Ovary (tissue), 3 donors: Measurements from ENCODE around the gene MINDY3.
"Not testable (repeated sequence)": the region's sequence is repeated elsewhere in the genome, so short reads cannot be mapped to it uniquely, and the experiment has no call there.

Source experiments
- CTCF ChIP-seq, 3 donors: fragments of 450-650 bp in 2 of 3; fragments of 200-600 bp in 1 of 3; IDR thresholded peaks; one replicate each; pipeline versions ENCODE4 v1.5.1 to v1.8.0; 2016 to 2022; ENCODE audit warnings: antibody characterized with exemption in 3 of 3, mild to moderate bottlenecking in 1 of 3
- EP300 ChIP-seq: sonication (generic); formaldehyde crosslinking; IDR thresholded peaks from one replicate; pipeline ENCODE4 v1.6.1; 2017; ENCODE audit warnings: antibody characterized with exemption
- donor health status: DM: no; HTN: no; CAD: no.

DNA sequence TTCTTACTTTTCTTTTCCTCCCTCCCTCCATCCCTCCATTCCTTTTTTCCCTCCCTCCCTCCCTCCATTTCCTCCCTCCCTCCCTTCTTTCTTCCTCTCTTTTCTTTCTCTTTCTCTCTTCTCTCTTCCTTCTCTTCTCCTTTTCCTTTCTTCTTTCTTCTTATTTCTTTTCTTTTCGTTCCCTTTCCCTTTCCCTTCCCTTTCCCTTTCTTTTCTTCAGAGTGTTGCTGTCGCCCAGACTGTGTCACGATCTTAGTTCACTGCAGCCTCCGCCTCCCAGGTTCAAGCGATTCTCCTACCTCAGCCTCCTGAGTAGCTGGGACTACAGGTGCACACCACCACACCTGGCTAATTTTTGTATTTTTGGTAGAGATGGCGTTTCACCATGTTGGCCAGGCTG is 98.1 kb downstream of the MINDY3 start:
- TF ChIP-seq CTCF (IDR thresholded peaks at IDR 0.05); EP300: not testable (repeated sequence)
